Endothelial cell of umbilical vein (primary cell): ENCODE results near the gene SSTR3. TPM values are rescaled to one million over a fixed set of nuclear protein-coding genes. Genes with fewer than 3 reads are reported as not detected.

Experiments used
- BruUV-seq: library from RNA; stranded (reverse); fragments of 400-500 nt; replicated peaks from 2 replicates; lab custom pipeline; 2021; lab: Mats Ljungman, UMichigan
- CTCF ChIA-PET: fragments of 300-600, 350-600 bp; sonication (Branson Sonifier 250); formaldehyde crosslinking; loops from one replicate; lab custom pipeline; 2021; ENCODE audit warnings: antibody characterized with exemption, inconsistent platforms; lab: Charles Lee
- POLR2A ChIA-PET: fragments of 300-600, 350-600 bp; sonication (Branson Sonifier 250); formaldehyde crosslinking; loops from one replicate; lab custom pipeline; 2021; ENCODE audit warnings: antibody characterized with exemption, inconsistent platforms; lab: Charles Lee
- DNase-seq: peaks from one replicate; pipeline ENCODE4 v3.0.0-alpha.2; 2011; ENCODE audit warnings: low read depth, low spot score
- FAIRE-seq: peaks from 2 replicates; lab custom pipeline; 2011; peaks lifted over from hg19 to GRCh38; lab: Jason Lieb, UNC
- H2AFZ ChIP-seq: 2 replicates; pipeline ENCODE4 v1.6.0; 2012; ENCODE audit warnings: low read depth, low read length, control low read depth, inconsistent platforms
- H3K27ac ChIP-seq: 2 replicates; pipeline ENCODE4 v1.5.1; 2011; ENCODE audit warnings: low read depth, mild to moderate bottlenecking, control low read depth, low read length, moderate library complexity; ENCODE audit not compliant: insufficient read depth
- H3K27me3 ChIP-seq, 2 experiments: 2 replicates each; pipeline versions ENCODE4 v1.6.0 to v1.6.1; 2011; ENCODE audit warnings: low read length in 2 of 2, mixed read lengths in 1 of 2; ENCODE audit not compliant: control insufficient read depth in 2 of 2, insufficient read depth in 2 of 2
- H3K36me3 ChIP-seq, 2 experiments: 2 replicates in 1 of 2; 3 replicates in 1 of 2; pipeline ENCODE4 v1.5.1; 2011; ENCODE audit warnings: low read length in 2 of 2, mild to moderate bottlenecking in 1 of 2, moderate library complexity in 1 of 2; ENCODE audit not compliant: control insufficient read depth in 2 of 2, insufficient read depth in 2 of 2; ENCODE audit errors: extremely low read depth in 1 of 2
- H3K4me1 ChIP-seq: 3 replicates; pipeline ENCODE4 v1.5.1; 2011; ENCODE audit warnings: mild to moderate bottlenecking, low read length; ENCODE audit not compliant: control insufficient read depth, insufficient read depth; ENCODE audit errors: extremely low read depth
- H3K4me2 ChIP-seq: 2 replicates; pipeline ENCODE4 v1.6.1; 2011; ENCODE audit warnings: low read length, control low read depth, mixed read lengths; ENCODE audit not compliant: insufficient read depth
- H3K4me3 ChIP-seq, 3 experiments: fragments of 200-600 bp in 1 of 3; sonication (generic), shearing (Covaris generic) in 1 of 3; replicated peaks in 1 of 3; 2 replicates each; pipeline ENCODE4 v1.5.1; 2011 to 2016; ENCODE audit warnings: control low read depth in 3 of 3, low read length in 3 of 3, mild to moderate bottlenecking in 2 of 3, inconsistent platforms in 1 of 3, low read depth in 1 of 3, moderate library complexity in 1 of 3; ENCODE audit not compliant: insufficient read depth in 1 of 3
- H3K79me2 ChIP-seq: 2 replicates; pipeline ENCODE4 v1.6.0; 2012; ENCODE audit warnings: low read length, inconsistent platforms; ENCODE audit not compliant: control insufficient read depth, insufficient read depth
- H3K9ac ChIP-seq: replicated peaks from 2 replicates; pipeline ENCODE3; 2011; ENCODE audit warnings: low read length, control low read depth; ENCODE audit not compliant: insufficient read depth; ENCODE audit errors: extremely low read depth
- H3K9me1 ChIP-seq: replicated peaks from 3 replicates; pipeline ENCODE4 v1.6.0; 2011; ENCODE audit warnings: mild to moderate bottlenecking, low read length; ENCODE audit not compliant: control insufficient read depth, insufficient read depth; ENCODE audit errors: extremely low read depth
- H3K9me3 ChIP-seq: replicated peaks from 2 replicates; pipeline ENCODE4 v1.5.1; 2012; ENCODE audit warnings: low read length, inconsistent platforms; ENCODE audit not compliant: control insufficient read depth, insufficient read depth
- H4K20me1 ChIP-seq: replicated peaks from 2 replicates; pipeline ENCODE3; 2011; ENCODE audit warnings: mild to moderate bottlenecking, low read length; ENCODE audit not compliant: control insufficient read depth, insufficient read depth; ENCODE audit errors: extremely low read depth
- EZH2 ChIP-seq: IDR thresholded peaks from 2 replicates; pipeline ENCODE4 v1.6.1; 2012; ENCODE audit warnings: borderline replicate concordance, low read depth, mild to moderate bottlenecking, moderate library complexity, low read length, inconsistent platforms; ENCODE audit not compliant: severe bottlenecking
- FOS ChIP-seq: IDR thresholded peaks from 2 replicates; pipeline ENCODE4 v1.6.1; 2011; ENCODE audit warnings: mild to moderate bottlenecking, low read length, moderate library complexity, borderline replicate concordance; ENCODE audit not compliant: insufficient read depth
- GATA2 ChIP-seq: IDR thresholded peaks from 2 replicates; pipeline ENCODE4 v1.7.0; 2011; ENCODE audit warnings: low read depth, mild to moderate bottlenecking, moderate library complexity, mixed read lengths, low read length; ENCODE audit not compliant: insufficient read length, insufficient read depth
- JUN ChIP-seq: IDR thresholded peaks from 2 replicates; pipeline ENCODE4 v1.6.1; 2011; ENCODE audit warnings: borderline replicate concordance, low read depth; ENCODE audit not compliant: insufficient read length, insufficient read depth
- MYC ChIP-seq: IDR thresholded peaks from one replicate; pipeline ENCODE4 v1.6.1; 2011; ENCODE audit warnings: mild to moderate bottlenecking, low read depth, low read length
- POLR2A ChIP-seq: IDR thresholded peaks from 2 replicates; pipeline ENCODE4 v1.6.1; 2012; ENCODE audit warnings: low read depth, mild to moderate bottlenecking, control low read depth, low read length
- POLR2AphosphoS5 ChIP-seq: IDR thresholded peaks from 2 replicates; pipeline ENCODE4 v1.6.1; 2012; ENCODE audit warnings: low read depth, mild to moderate bottlenecking, control low read depth, low read length, moderate library complexity; ENCODE audit not compliant: insufficient read depth
- dilution Hi-C: fragments of 300-500 bp; cut with MboI; formaldehyde crosslinking; loops from one replicate; pipeline ENCODE4 v1.15.0; 2019; ENCODE audit warnings: low sequenced_read_pairs; ENCODE audit not compliant: extremely low pct_ligation_motif_present
- intact Hi-C: fragments of 100-400 bp; cut with micrococcal nuclease; formaldehyde crosslinking; loops from one replicate; pipeline ENCODE4 v1.10.0; 2022
- polyA plus RNA-seq, 4 experiments: library from polyadenylated mRNA; depleted of rRNA in 3 of 4; stranded (reverse) in 3 of 4; unstranded in 1 of 4; fragments of >200 nt; gene quantifications; 2 replicates each; pipeline versions ENCODE4 v1.2.1 to v1.2.3, GENCODE V29; 2011 to 2012; ENCODE audit warnings: missing spikeins in 1 of 4
- total RNA-seq: library from RNA; stranded (reverse); gene quantifications from 2 replicates; pipeline ENCODE4 v1.2.3, GENCODE V29; 2021
- TF ChIP-seq, protein P1 (sequence below): IDR thresholded peaks from 2 replicates; pipeline ENCODE4 v1.6.1; 2011; ENCODE audit not compliant: insufficient read depth, insufficient read length
- TF ChIP-seq, protein P2 (sequence below), 2 donors: IDR thresholded peaks; 1 replicate in 1 of 2; 2 replicates in 1 of 2; pipeline ENCODE4 v1.5.1; 2011; ENCODE audit warnings: low read length in 2 of 2, mild to moderate bottlenecking in 2 of 2, moderate library complexity in 2 of 2, control low read depth in 1 of 2, inconsistent platforms in 1 of 2, low read depth in 1 of 2; ENCODE audit not compliant: insufficient read depth in 1 of 2; ENCODE audit errors: extremely low read depth in 1 of 2

The SSTR3 gene
- total and polyA plus RNA-seq, 2 donors (not counting 3 experiments of a cell fraction or from before 2014, with no cell fraction given): not detected

DNA sequence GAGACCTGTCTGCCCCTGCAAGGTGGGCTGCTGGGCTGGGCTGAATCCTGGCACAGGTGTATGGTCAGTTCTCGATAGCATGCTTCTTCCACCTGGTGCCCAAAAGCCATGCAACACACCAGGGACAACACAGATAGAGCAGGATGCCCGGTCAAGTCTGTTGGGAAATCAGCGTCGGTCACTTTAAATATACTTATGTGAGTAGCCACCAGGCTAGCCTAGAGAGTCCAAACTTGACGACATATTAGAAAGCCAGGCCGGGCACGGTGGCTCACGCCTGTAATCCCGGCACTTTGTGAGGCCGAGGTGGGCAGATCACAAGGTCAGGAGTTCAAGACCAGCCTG lies 33.2 kb downstream of the SSTR3 start:
- Histone ChIP-seq H3K4me2 (no peak overlapping the region), H4K20me1 (no peaks in the 10 kb centered on the region), H3K79me2 (no peaks in the 10 kb centered on the region), H3K9me1 (no peaks in the 10 kb centered on the region), H2AFZ (no peak overlapping the region), H3K9me3 (no peaks in the 10 kb centered on the region), H3K9ac (no peak overlapping the region), H3K4me1 (peaks cover 30% of the 10 kb centered on the region), H3K36me3 (no peaks in the 10 kb centered on the region), H3K27ac (no peak overlapping the region), H3K27me3 (no peaks in the 10 kb centered on the region), H3K4me3 (no peak overlapping the region)
- no peak for FAIRE-seq
- intact Hi-C loops (no loop called here), dilution Hi-C loops (no loop called here)
- DNase-seq: no peak
- CTCF ChIA-PET: interaction anchor here (3.1 to 5.5 kb wide), 2 partner anchors 10 to 19 kb away, joined by 7 to 54 read pairs; no protein-coding TSS in a partner anchor
- BruUV-seq: no TSS peak
- TF ChIP-seq EZH2 (no peak), FOS (no peak), GATA2 (no peak), POLR2A (no peak), JUN (no peak), POLR2AphosphoS5 (no peak), MYC (no peak)
- TF ChIP-seq, protein P1, sequence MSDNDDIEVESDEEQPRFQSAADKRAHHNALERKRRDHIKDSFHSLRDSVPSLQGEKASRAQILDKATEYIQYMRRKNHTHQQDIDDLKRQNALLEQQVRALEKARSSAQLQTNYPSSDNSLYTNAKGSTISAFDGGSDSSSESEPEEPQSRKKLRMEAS: no peak
- TF ChIP-seq, protein P2, sequence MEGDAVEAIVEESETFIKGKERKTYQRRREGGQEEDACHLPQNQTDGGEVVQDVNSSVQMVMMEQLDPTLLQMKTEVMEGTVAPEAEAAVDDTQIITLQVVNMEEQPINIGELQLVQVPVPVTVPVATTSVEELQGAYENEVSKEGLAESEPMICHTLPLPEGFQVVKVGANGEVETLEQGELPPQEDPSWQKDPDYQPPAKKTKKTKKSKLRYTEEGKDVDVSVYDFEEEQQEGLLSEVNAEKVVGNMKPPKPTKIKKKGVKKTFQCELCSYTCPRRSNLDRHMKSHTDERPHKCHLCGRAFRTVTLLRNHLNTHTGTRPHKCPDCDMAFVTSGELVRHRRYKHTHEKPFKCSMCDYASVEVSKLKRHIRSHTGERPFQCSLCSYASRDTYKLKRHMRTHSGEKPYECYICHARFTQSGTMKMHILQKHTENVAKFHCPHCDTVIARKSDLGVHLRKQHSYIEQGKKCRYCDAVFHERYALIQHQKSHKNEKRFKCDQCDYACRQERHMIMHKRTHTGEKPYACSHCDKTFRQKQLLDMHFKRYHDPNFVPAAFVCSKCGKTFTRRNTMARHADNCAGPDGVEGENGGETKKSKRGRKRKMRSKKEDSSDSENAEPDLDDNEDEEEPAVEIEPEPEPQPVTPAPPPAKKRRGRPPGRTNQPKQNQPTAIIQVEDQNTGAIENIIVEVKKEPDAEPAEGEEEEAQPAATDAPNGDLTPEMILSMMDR (IDR thresholded peaks at IDR 0.05; ENCODE audit: extremely low read depth in 1 of 2, insufficient read depth in 1 of 2, low read depth in 1 of 2, low read length in 2 of 2): no peak
- POLR2A ChIA-PET: no interaction called here
